ENCODE results near the gene SLX4IP. TPM values are rescaled to one million over a fixed set of nuclear protein-coding genes. Genes with fewer than 3 reads are reported as not detected.

The SLX4IP gene
- total and polyA plus RNA-seq, 2 donors (not counting 3 experiments of a cell fraction or from before 2014, with no cell fraction given) = 1.9 to 4.5 TPM

DNA sequence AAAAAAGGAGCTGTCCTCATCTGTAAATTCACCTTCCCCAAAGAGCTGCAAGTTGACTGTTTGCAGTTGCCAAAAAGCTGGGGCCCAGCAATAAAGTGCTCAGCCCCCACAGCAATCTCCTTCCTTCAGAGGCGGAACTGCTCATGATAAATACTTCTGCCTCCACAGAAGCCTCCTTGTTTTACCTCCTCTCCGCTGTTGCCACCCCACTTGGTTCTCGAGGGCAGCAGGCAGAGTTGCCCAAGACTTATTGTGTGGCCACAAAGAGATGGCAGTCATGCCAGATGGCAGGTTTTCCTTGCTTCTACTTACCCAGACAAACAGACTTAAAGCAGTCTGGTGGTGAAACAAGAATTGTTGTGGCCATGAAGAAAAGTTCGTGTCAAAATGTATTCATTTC is 66.3 kb downstream of the SLX4IP start:
- Histone ChIP-seq H2AFZ (ENCODE audit: low read depth, low read length) (no peak overlapping the region), H3K4me3 (replicated peaks in 1 of 3; ENCODE audit: insufficient read depth in 1 of 3, low read depth in 1 of 3, low read length in 3 of 3) (no peak overlapping the region), H3K4me2 (ENCODE audit: insufficient read depth, low read length) (no peak overlapping the region), H3K79me2 (ENCODE audit: control insufficient read depth, insufficient read depth, low read length) (no peaks in the 10 kb centered on the region), H4K20me1 (replicated peaks; ENCODE audit: control insufficient read depth, extremely low read depth, insufficient read depth, low read length) (no peaks in the 10 kb centered on the region), H3K4me1 (ENCODE audit: control insufficient read depth, extremely low read depth, insufficient read depth, low read length) (peaks cover 6% of the 10 kb centered on the region), H3K9me1 (replicated peaks; ENCODE audit: control insufficient read depth, extremely low read depth, insufficient read depth, low read length) (no peaks in the 10 kb centered on the region), H3K36me3 (ENCODE audit: control insufficient read depth in 2 of 2, extremely low read depth in 1 of 2, insufficient read depth in 2 of 2, low read length in 2 of 2) (no peaks in the 10 kb centered on the region), H3K9ac (replicated peaks; ENCODE audit: extremely low read depth, insufficient read depth, low read length) (no peak overlapping the region), H3K9me3 (replicated peaks; ENCODE audit: control insufficient read depth, insufficient read depth, low read length) (no peaks in the 10 kb centered on the region), H3K27ac (ENCODE audit: insufficient read depth, low read depth, low read length) (no peak overlapping the region), H3K27me3 (ENCODE audit: control insufficient read depth in 2 of 2, insufficient read depth in 2 of 2, low read length in 2 of 2) (no peaks in the 10 kb centered on the region)
- intact Hi-C loops (cut with micrococcal nuclease) = no loop called here
- DNase-seq (ENCODE audit: low read depth, low spot score) = no peak
- dilution Hi-C loops (cut with MboI; ENCODE audit: extremely low pct_ligation_motif_present, low sequenced_read_pairs) = no loop called here
- BruUV-seq (replicated peaks) = no TSS peak
- FAIRE-seq = no peak
- ChIA-PET CTCF (no interaction called here), POLR2A (no interaction called here)
- TF ChIP-seq, protein P1, sequence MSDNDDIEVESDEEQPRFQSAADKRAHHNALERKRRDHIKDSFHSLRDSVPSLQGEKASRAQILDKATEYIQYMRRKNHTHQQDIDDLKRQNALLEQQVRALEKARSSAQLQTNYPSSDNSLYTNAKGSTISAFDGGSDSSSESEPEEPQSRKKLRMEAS (IDR thresholded peaks at IDR 0.05; ENCODE audit: insufficient read depth, insufficient read length) = no peak
- TF ChIP-seq, protein P2, sequence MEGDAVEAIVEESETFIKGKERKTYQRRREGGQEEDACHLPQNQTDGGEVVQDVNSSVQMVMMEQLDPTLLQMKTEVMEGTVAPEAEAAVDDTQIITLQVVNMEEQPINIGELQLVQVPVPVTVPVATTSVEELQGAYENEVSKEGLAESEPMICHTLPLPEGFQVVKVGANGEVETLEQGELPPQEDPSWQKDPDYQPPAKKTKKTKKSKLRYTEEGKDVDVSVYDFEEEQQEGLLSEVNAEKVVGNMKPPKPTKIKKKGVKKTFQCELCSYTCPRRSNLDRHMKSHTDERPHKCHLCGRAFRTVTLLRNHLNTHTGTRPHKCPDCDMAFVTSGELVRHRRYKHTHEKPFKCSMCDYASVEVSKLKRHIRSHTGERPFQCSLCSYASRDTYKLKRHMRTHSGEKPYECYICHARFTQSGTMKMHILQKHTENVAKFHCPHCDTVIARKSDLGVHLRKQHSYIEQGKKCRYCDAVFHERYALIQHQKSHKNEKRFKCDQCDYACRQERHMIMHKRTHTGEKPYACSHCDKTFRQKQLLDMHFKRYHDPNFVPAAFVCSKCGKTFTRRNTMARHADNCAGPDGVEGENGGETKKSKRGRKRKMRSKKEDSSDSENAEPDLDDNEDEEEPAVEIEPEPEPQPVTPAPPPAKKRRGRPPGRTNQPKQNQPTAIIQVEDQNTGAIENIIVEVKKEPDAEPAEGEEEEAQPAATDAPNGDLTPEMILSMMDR (IDR thresholded peaks at IDR 0.05; ENCODE audit: extremely low read depth in 1 of 2, insufficient read depth in 1 of 2, low read depth in 1 of 2, low read length in 2 of 2) = no peak
- TF ChIP-seq EZH2 (IDR thresholded peaks at IDR 0.05; ENCODE audit: borderline replicate concordance, low read depth, low read length, severe bottlenecking) = no peak
- TF ChIP-seq JUN (IDR thresholded peaks at IDR 0.05; ENCODE audit: borderline replicate concordance, insufficient read depth, insufficient read length, low read depth) = no peak
- no peak for TF ChIP-seq POLR2AphosphoS5 (IDR thresholded peaks at IDR 0.05; ENCODE audit: insufficient read depth, low read depth, low read length)
- TF ChIP-seq FOS (IDR thresholded peaks at IDR 0.05; ENCODE audit: borderline replicate concordance, insufficient read depth, low read length) = no peak
- TF ChIP-seq GATA2 (IDR thresholded peaks at IDR 0.05; ENCODE audit: insufficient read depth, insufficient read length, low read depth, low read length) = no peak
- TF ChIP-seq MYC (IDR thresholded peaks at IDR 0.05; ENCODE audit: low read depth, low read length) = no peak
- TF ChIP-seq POLR2A (IDR thresholded peaks at IDR 0.05; ENCODE audit: low read depth, low read length) = no peak
